ENCODE measurements around the gene ARHGEF38. TPM values are rescaled to one million over a fixed set of nuclear protein-coding genes. Genes with fewer than 3 reads are reported as not detected.

The ARHGEF38 gene
- total RNA-seq, 1 donor from 2014 or later, result 0.10 TPM

- DNase-seq, result no peak
Observed at GRCh38 chr4:105558277-105558676, 5.9 kb downstream of the ARHGEF38 start.

GRCh38 chr4:105560421-105560848 lies 8.0 kb downstream of the ARHGEF38 start:
- no peak for DNase-seq

GRCh38 chr4:105563352-105563751 lies 10.9 kb downstream of the ARHGEF38 start:
- no peak for DNase-seq

GRCh38 chr4:105568584-105568983 lies 16.2 kb downstream of the ARHGEF38 start:
- no peak for DNase-seq

- DNase-seq, result no peak
Observed at GRCh38 chr4:105569057-105569865, 16.8 kb downstream of the ARHGEF38 start.

GRCh38 chr4:105569866-105570236 lies 17.4 kb downstream of the ARHGEF38 start:
- no peak for DNase-seq

- DNase-seq, result no peak
Observed at GRCh38 chr4:105572296-105572695, 19.9 kb downstream of the ARHGEF38 start.

GRCh38 chr4:105586638-105587328 lies 34.4 kb downstream of the ARHGEF38 start:
- no peak for DNase-seq

GRCh38 chr4:105587841-105588240 lies 35.4 kb downstream of the ARHGEF38 start:
- DNase-seq, result no peak

- no peak for DNase-seq
Observed at GRCh38 chr4:105588252-105588651, 35.8 kb downstream of the ARHGEF38 start.

GRCh38 chr4:105591573-105591972 lies 39.2 kb downstream of the ARHGEF38 start:
- DNase-seq, result no peak

GRCh38 chr4:105594099-105595010 lies 41.9 kb downstream of the ARHGEF38 start:
- DNase-seq, result no peak

GRCh38 chr4:105596684-105597083 lies 44.3 kb downstream of the ARHGEF38 start:
- DNase-seq, result no peak

- DNase-seq, result no peak
Observed at GRCh38 chr4:105598052-105598451, 45.6 kb downstream of the ARHGEF38 start.

- no peak for DNase-seq
Observed at GRCh38 chr4:105598787-105599186, 46.4 kb downstream of the ARHGEF38 start.

- no peak for DNase-seq
Observed at GRCh38 chr4:105599482-105599881, 47.1 kb downstream of the ARHGEF38 start.

- DNase-seq, result no peak
Observed at GRCh38 chr4:105599932-105600655, 47.7 kb downstream of the ARHGEF38 start.

GRCh38 chr4:105600951-105601350 lies 48.5 kb downstream of the ARHGEF38 start:
- DNase-seq, result no peak

GRCh38 chr4:105601406-105601805 lies 49.0 kb downstream of the ARHGEF38 start:
- DNase-seq, result no peak

GRCh38 chr4:105603158-105603557 lies 50.7 kb downstream of the ARHGEF38 start:
- no peak for DNase-seq

GRCh38 chr4:105605493-105605892 lies 53.1 kb downstream of the ARHGEF38 start:
- DNase-seq, result no peak

GRCh38 chr4:105607876-105608275 lies 55.5 kb downstream of the ARHGEF38 start:
- no peak for DNase-seq
